Prostate gland (tissue), 2 donors: Measurements from ENCODE around the gene SMIM41. TPM values are rescaled to one million over a fixed set of nuclear protein-coding genes. Genes with fewer than 3 reads are reported as not detected.

Experiments
- DNase-seq: peaks from one replicate; pipeline ENCODE4 v3.0.0-alpha.2; 2019; ENCODE audit warnings: low spot score
- H3K27ac ChIP-seq, 2 donors: fragments of 200-600 bp; sonication (generic); 2 replicates each; pipeline ENCODE4 v1.5.1; 2017 to 2019
- H3K27me3 ChIP-seq: fragments of 200-600 bp; sonication (generic); replicated peaks from 2 replicates; pipeline ENCODE4 v1.5.1; 2019; ENCODE audit not compliant: insufficient read depth
- H3K36me3 ChIP-seq, 2 donors: fragments of 200-600 bp; sonication (generic); 1 replicate in 1 of 2; 2 replicates in 1 of 2; pipeline versions ENCODE4 v1.5.1 to v1.8.1; 2017 to 2019
- H3K4me1 ChIP-seq: fragments of 200-600 bp; sonication (generic); replicated peaks from 2 replicates; pipeline ENCODE4 v1.5.1; 2019
- H3K4me3 ChIP-seq, 2 donors: fragments of 200-600 bp; sonication (generic); 2 replicates each; pipeline ENCODE4 v1.5.1; 2017 to 2019
- H3K9me3 ChIP-seq: fragments of 200-600 bp; sonication (generic); 2 replicates; pipeline ENCODE4 v1.5.1; 2017
- CTCF ChIP-seq, 4 experiments: fragments of 200-600 bp in 2 of 4; fragments of 450-650 bp in 2 of 4; sonication (generic) in 2 of 4; IDR thresholded peaks; 1 replicate in 3 of 4; 2 replicates in 1 of 4; pipeline ENCODE4 v1.5.1; 2016 to 2019; ENCODE audit warnings: antibody characterized with exemption in 4 of 4, mild to moderate bottlenecking in 2 of 4, moderate library complexity in 2 of 4
- POLR2A ChIP-seq: fragments of 450-650 bp; IDR thresholded peaks from one replicate; pipeline ENCODE4 v1.6.1; 2016; ENCODE audit warnings: antibody characterized with exemption, mild to moderate bottlenecking
- POLR2AphosphoS5 ChIP-seq: sonication (generic); formaldehyde crosslinking; IDR thresholded peaks from one replicate; pipeline ENCODE4 v1.6.1; 2017; ENCODE audit warnings: antibody characterized with exemption
- WGBS: methylation state at CpG from one replicate; pipeline ENCODE4 v1.1.5; 2018; 5-methylcytosine and 5-hydroxymethylcytosine counted together
- intact Hi-C: fragments of 100-400 bp; cut with DNase I; formaldehyde crosslinking; loops from one replicate; pipeline ENCODE4 v1.14.2; 2022
- total RNA-seq, 2 donors: library from RNA; depleted of rRNA; stranded (reverse); fragments of >200 nt; gene quantifications; one replicate each; pipeline ENCODE4 v1.1.0, GENCODE V29; 2016

Gene SMIM41
- 10 to 100 TPM in 1 of 2 donors, 1 to 10 TPM in 1; 7.5 to 30.2 TPM for total RNA-seq

- 67% methylated on average over 56 of the region's 87 CpGs for WGBS
- Histone ChIP-seq H3K36me3 (peaks cover 0 to 9% of the 10 kb centered on the region in 2 donors), H3K4me1 (peaks cover 7% of the 10 kb centered on the region), H3K9me3 (no peaks in the 10 kb centered on the region), H3K4me3 (peak within 1 kb of the TSS; percentile 17 to 20), H3K27me3 (no peaks in the 10 kb centered on the region), H3K27ac (peak within 1 kb of the TSS; percentile 72 to 88)
- intact Hi-C loops: no loop called here
- TF ChIP-seq POLR2A: no peak
- DNase-seq: no peak
Measured at GRCh38 chr12:52079576-52080402, at the start of gene SMIM41. Gene SMIM41, plus strand, starts transcription at chr12:52079704. Its CDS starts 76 bp downstream, at chr12:52079780.

- Histone ChIP-seq H3K4me1 (peaks cover 5% of the 10 kb centered on the region), H3K36me3 (no peaks in the 10 kb centered on the region), H3K27ac (peak overlapping the region; percentile 94 to 97), H3K27me3 (no peaks in the 10 kb centered on the region), H3K4me3 (peak overlapping the region in 1 of 2 donors; percentile 16), H3K9me3 (no peaks in the 10 kb centered on the region)
- TF ChIP-seq POLR2A (no peak), CTCF (IDR thresholded peaks at IDR 0.05) (no peak), POLR2AphosphoS5 (no peak)
- 0% methylated on average over 5 of the region's 5 CpGs for WGBS
- intact Hi-C loops: loop anchor here (2.0 kb wide), 1 partner anchor 18 kb away; the partner anchor contains the start of gene NR4A1
- DNase-seq: peak; percentile 93
Measured at GRCh38 chr12:52032446-52032803, 47.1 kb upstream of the SMIM41 start.

- peak overlapping the region; percentile 94 to 97 for H3K27ac ChIP-seq
- intact Hi-C loops: loop anchor here (2.0 kb wide), 1 partner anchor 18 kb away; the partner anchor contains the start of gene NR4A1
- DNase-seq: peak; percentile 99
- peak overlapping the region; percentile 18 to 33 for H3K4me3 ChIP-seq
- H3K9me3 ChIP-seq: no peaks in the 10 kb centered on the region
- H3K27me3 ChIP-seq: no peaks in the 10 kb centered on the region
- no peaks in the 10 kb centered on the region for H3K36me3 ChIP-seq
- WGBS: under 1% methylated on average over 38 of the region's 48 CpGs
- peak; percentile 99 for TF ChIP-seq POLR2AphosphoS5
- peak; percentile 93 for TF ChIP-seq POLR2A
- TF ChIP-seq CTCF (IDR thresholded peaks at IDR 0.05): peak in 1 of 4 experiments; percentile 8
- peaks cover 5% of the 10 kb centered on the region for H3K4me1 ChIP-seq
Measured at GRCh38 chr12:52032804-52033445, 46.6 kb upstream of the SMIM41 start.

- 68% methylated on average over 13 of the region's 13 CpGs for WGBS
- Histone ChIP-seq H3K36me3 (no peaks in the 10 kb centered on the region), H3K9me3 (no peaks in the 10 kb centered on the region), H3K27ac (peak overlapping the region; percentile 94 to 97), H3K4me3 (peak overlapping the region; percentile 18 to 33), H3K27me3 (no peaks in the 10 kb centered on the region), H3K4me1 (peaks cover 5% of the 10 kb centered on the region)
- intact Hi-C loops: loop anchor here (2.0 kb wide), 1 partner anchor 17 kb away; the partner anchor contains the start of gene NR4A1
- no peak for DNase-seq
- TF ChIP-seq CTCF (IDR thresholded peaks at IDR 0.05): no peak
- TF ChIP-seq POLR2AphosphoS5: no peak
- no peak for TF ChIP-seq POLR2A
Measured at GRCh38 chr12:52033446-52034140, 45.9 kb upstream of the SMIM41 start.

- 88% methylated on average over 4 of the region's 4 CpGs for WGBS
- Histone ChIP-seq H3K9me3 (no peaks in the 10 kb centered on the region), H3K27ac (peak overlapping the region; percentile 92 to 97), H3K4me1 (peaks cover 5% of the 10 kb centered on the region), H3K27me3 (no peaks in the 10 kb centered on the region), H3K4me3 (no peak overlapping the region), H3K36me3 (no peaks in the 10 kb centered on the region)
- TF ChIP-seq POLR2AphosphoS5: no peak
- TF ChIP-seq CTCF (IDR thresholded peaks at IDR 0.05): no peak
- TF ChIP-seq POLR2A: no peak
- intact Hi-C loops: no loop called here
- DNase-seq: no peak
Measured at GRCh38 chr12:52035190-52035589, 44.3 kb upstream of the SMIM41 start.
